ENCODE results near the gene SERPINA9.
"Not testable (repeated sequence)": the region's sequence is repeated elsewhere in the genome, so short reads cannot be mapped to it uniquely, and the experiment has no call there.

Gene SERPINA9

GRCh38 chr14:94485944-94486841 is 10.2 kb upstream of the SERPINA9 start:
- peak; percentile 35 for DNase-seq

GRCh38 chr14:94484481-94484880 is 8.5 kb upstream of the SERPINA9 start:
- no peak for DNase-seq

GRCh38 chr14:94483729-94484275 is 7.8 kb upstream of the SERPINA9 start:
- DNase-seq = no peak

- no peak for DNase-seq
Measured at GRCh38 chr14:94483071-94483451, 7.1 kb upstream of the SERPINA9 start.

- not testable (repeated sequence) for DNase-seq
Measured at GRCh38 chr14:94482132-94483070, 6.4 kb upstream of the SERPINA9 start.

- DNase-seq = no peak
Measured at GRCh38 chr14:94481468-94482131, 5.6 kb upstream of the SERPINA9 start.

GRCh38 chr14:94480809-94481208 is 4.8 kb upstream of the SERPINA9 start:
- DNase-seq = no peak

GRCh38 chr14:94478420-94478819 is 2.4 kb upstream of the SERPINA9 start:
- DNase-seq = no peak

- no peak for DNase-seq
Measured at GRCh38 chr14:94474581-94475031, 1.4 kb downstream of the SERPINA9 start.

- DNase-seq = no peak
Measured at GRCh38 chr14:94473666-94474410, 2.2 kb downstream of the SERPINA9 start.

- DNase-seq = no peak
Measured at GRCh38 chr14:94472842-94473241, 3.2 kb downstream of the SERPINA9 start.

GRCh38 chr14:94471045-94471444 is 5.0 kb downstream of the SERPINA9 start:
- no peak for DNase-seq

GRCh38 chr14:94470311-94470710 is 5.7 kb downstream of the SERPINA9 start:
- DNase-seq = no peak

- DNase-seq = no peak
Measured at GRCh38 chr14:94469261-94469660, 6.7 kb downstream of the SERPINA9 start.

GRCh38 chr14:94467728-94468520 is 8.1 kb downstream of the SERPINA9 start:
- DNase-seq = no peak

- no peak for DNase-seq
Measured at GRCh38 chr14:94466706-94467370, 9.2 kb downstream of the SERPINA9 start.

GRCh38 chr14:94465042-94465441 is 11.0 kb downstream of the SERPINA9 start:
- no peak for DNase-seq

- DNase-seq = no peak
Measured at GRCh38 chr14:94464290-94464689, 11.7 kb downstream of the SERPINA9 start.

GRCh38 chr14:94462763-94463572 is 13.0 kb downstream of the SERPINA9 start:
- no peak for DNase-seq

GRCh38 chr14:94462219-94462551 is 13.8 kb downstream of the SERPINA9 start:
- no peak for DNase-seq
